Peyer's patch (tissue), 4 donors: ENCODE results near the gene AIPL1. TPM values are rescaled to one million over a fixed set of nuclear protein-coding genes. Genes with fewer than 3 reads are reported as not detected.

ENCODE experiments used
- DNase-seq, 3 donors: peaks; one replicate each; pipeline ENCODE4 v3.0.0-alpha.2; 2017 to 2019
- H3K27ac ChIP-seq, 4 donors: fragments of 200-600 bp; sonication (generic); one replicate each; pipeline ENCODE4 v1.5.1; 2016 to 2019
- H3K27me3 ChIP-seq, 2 donors: fragments of 200-600 bp; sonication (generic); one replicate each; pipeline ENCODE4 v1.5.1; 2019
- H3K36me3 ChIP-seq, 3 donors: fragments of 200-600 bp; sonication (generic); one replicate each; pipeline ENCODE4 v1.5.1; 2016 to 2019
- H3K4me1 ChIP-seq, 4 donors: fragments of 200-600 bp; sonication (generic); one replicate each; pipeline ENCODE4 v1.5.1; 2016 to 2019
- H3K4me3 ChIP-seq, 4 donors: fragments of 200-600 bp; sonication (generic); 1 replicate in 3 of 4; 2 replicates in 1 of 4; pipeline ENCODE4 v1.5.1; 2016 to 2019; ENCODE audit warnings: mild to moderate bottlenecking in 1 of 4
- H3K9me3 ChIP-seq, 4 donors: fragments of 200-600 bp; sonication (generic); one replicate each; pipeline ENCODE4 v1.5.1; 2016 to 2019; ENCODE audit warnings: mild to moderate bottlenecking in 1 of 4
- POLR2A ChIP-seq, 2 donors: fragments of 450-650 bp; IDR thresholded peaks; one replicate each; pipeline ENCODE4 v1.5.1; 2017; ENCODE audit warnings: antibody characterized with exemption in 2 of 2, mild to moderate bottlenecking in 2 of 2, moderate library complexity in 2 of 2
- total RNA-seq, 4 donors: library from RNA; depleted of rRNA; stranded (reverse); fragments of >200 nt; gene quantifications; one replicate each; pipeline ENCODE4 v1.1.0, GENCODE V29; 2016
- TF ChIP-seq, protein P1 (sequence below), 6 experiments: fragments of 450-650 bp in 4 of 6; fragments of 200-600 bp in 2 of 6; sonication (generic) in 1 of 6; IDR thresholded peaks; one replicate each; pipeline ENCODE4 v1.5.1; 2017 to 2019; ENCODE audit warnings: antibody characterized with exemption in 6 of 6, mild to moderate bottlenecking in 3 of 6, moderate library complexity in 1 of 6

Gene AIPL1
- total RNA-seq, 4 donors from 2014 or later: not detected

DNA sequence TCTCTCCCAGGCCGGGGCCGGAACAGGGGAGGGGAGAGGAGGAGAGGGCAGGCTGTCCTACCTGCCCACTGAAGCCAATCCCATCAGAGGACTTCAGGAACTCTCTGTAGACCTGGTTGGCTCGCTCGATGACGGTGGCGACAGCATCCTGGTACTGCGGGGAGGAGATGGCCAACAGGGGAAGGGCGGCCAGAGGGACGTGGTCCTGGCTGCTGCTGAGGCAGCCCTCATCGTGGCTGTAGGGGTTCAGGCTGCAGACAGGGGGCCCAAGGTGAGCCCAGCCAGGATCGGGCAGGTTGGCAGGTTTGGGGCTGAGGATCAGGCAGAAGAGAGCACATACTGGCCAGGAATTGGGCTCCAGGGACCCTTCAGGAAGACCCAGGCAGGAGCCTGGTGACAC is 43.6 kb upstream of the AIPL1 start:
- Histone ChIP-seq H3K27me3 (no peaks in the 10 kb centered on the region), H3K4me3 (no peak overlapping the region), H3K36me3 (no peaks in the 10 kb centered on the region), H3K4me1 (no peaks in the 10 kb centered on the region), H3K27ac (no peak overlapping the region), H3K9me3 (no peaks in the 10 kb centered on the region)
- no peak for TF ChIP-seq POLR2A (IDR thresholded peaks at IDR 0.05)
- TF ChIP-seq, protein P1, sequence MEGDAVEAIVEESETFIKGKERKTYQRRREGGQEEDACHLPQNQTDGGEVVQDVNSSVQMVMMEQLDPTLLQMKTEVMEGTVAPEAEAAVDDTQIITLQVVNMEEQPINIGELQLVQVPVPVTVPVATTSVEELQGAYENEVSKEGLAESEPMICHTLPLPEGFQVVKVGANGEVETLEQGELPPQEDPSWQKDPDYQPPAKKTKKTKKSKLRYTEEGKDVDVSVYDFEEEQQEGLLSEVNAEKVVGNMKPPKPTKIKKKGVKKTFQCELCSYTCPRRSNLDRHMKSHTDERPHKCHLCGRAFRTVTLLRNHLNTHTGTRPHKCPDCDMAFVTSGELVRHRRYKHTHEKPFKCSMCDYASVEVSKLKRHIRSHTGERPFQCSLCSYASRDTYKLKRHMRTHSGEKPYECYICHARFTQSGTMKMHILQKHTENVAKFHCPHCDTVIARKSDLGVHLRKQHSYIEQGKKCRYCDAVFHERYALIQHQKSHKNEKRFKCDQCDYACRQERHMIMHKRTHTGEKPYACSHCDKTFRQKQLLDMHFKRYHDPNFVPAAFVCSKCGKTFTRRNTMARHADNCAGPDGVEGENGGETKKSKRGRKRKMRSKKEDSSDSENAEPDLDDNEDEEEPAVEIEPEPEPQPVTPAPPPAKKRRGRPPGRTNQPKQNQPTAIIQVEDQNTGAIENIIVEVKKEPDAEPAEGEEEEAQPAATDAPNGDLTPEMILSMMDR (IDR thresholded peaks at IDR 0.05): no peak
- no peak for DNase-seq

DNA sequence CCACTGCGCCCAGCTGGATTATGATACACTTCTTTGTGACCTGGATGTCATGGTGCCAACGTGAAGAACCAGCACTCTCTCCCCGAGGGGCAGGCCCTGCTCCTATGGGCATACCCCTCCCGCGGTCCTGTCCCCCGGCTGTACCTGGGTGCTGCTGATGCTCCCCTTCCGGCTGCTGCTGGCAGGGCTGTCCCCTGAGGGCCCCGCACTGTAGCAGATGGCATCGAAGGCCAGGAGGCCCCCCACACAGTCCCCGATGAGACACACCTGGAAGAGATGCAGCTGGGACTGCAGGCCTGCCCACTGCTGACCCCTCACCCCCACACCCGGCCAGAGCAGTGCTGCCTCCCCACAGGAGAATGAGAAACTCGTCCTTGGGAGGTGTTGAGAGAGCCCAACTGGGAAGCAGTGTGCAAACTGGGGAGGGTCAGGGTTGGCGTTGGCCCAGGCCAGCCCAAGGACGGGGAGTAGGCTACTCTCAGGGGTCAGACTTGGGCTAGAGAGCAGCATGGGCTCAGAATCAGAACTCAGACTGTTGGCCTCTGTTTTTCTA is 43.0 kb upstream of the AIPL1 start:
- H3K27ac ChIP-seq: no peak overlapping the region
- TF ChIP-seq, protein P1 (IDR thresholded peaks at IDR 0.05): no peak
- TF ChIP-seq POLR2A (IDR thresholded peaks at IDR 0.05): no peak
- DNase-seq: no peak

GRCh38 chr17:6476810-6477179 is 41.9 kb upstream of the AIPL1 start:
- no peak overlapping the region for H3K27ac ChIP-seq
- H3K4me3 ChIP-seq: no peak overlapping the region
- H3K4me1 ChIP-seq: no peaks in the 10 kb centered on the region
- H3K36me3 ChIP-seq: no peaks in the 10 kb centered on the region
- no peak for TF ChIP-seq POLR2A (IDR thresholded peaks at IDR 0.05)
- TF ChIP-seq, protein P1 (IDR thresholded peaks at IDR 0.05): no peak
- no peaks in the 10 kb centered on the region for H3K27me3 ChIP-seq
- H3K9me3 ChIP-seq: no peaks in the 10 kb centered on the region
- DNase-seq: no peak

More for the DNA sequence above, 43.0 kb upstream of the AIPL1 start:
- Histone ChIP-seq H3K36me3 (no peaks in the 10 kb centered on the region), H3K4me3 (no peak overlapping the region), H3K9me3 (no peaks in the 10 kb centered on the region), H3K27me3 (no peaks in the 10 kb centered on the region), H3K4me1 (no peaks in the 10 kb centered on the region)

- no peak for DNase-seq
- Histone ChIP-seq H3K27me3 (no peaks in the 10 kb centered on the region), H3K27ac (no peak overlapping the region)
Observed at GRCh38 chr17:6476076-6476809, 41.3 kb upstream of the AIPL1 start.

GRCh38 chr17:6475411-6475810 is 40.5 kb upstream of the AIPL1 start:
- Histone ChIP-seq H3K4me3 (no peak overlapping the region), H3K9me3 (no peaks in the 10 kb centered on the region), H3K4me1 (no peaks in the 10 kb centered on the region), H3K27ac (no peak overlapping the region), H3K36me3 (no peaks in the 10 kb centered on the region), H3K27me3 (no peaks in the 10 kb centered on the region)
- no peak for TF ChIP-seq POLR2A (IDR thresholded peaks at IDR 0.05)
- TF ChIP-seq, protein P1 (IDR thresholded peaks at IDR 0.05): no peak
- DNase-seq: no peak

More at GRCh38 chr17:6476076-6476809, 41.3 kb upstream of the AIPL1 start:
- H3K36me3 ChIP-seq: no peaks in the 10 kb centered on the region
- no peaks in the 10 kb centered on the region for H3K9me3 ChIP-seq
- no peak overlapping the region for H3K4me3 ChIP-seq
- no peaks in the 10 kb centered on the region for H3K4me1 ChIP-seq
- TF ChIP-seq, protein P1 (IDR thresholded peaks at IDR 0.05): no peak
- no peak for TF ChIP-seq POLR2A (IDR thresholded peaks at IDR 0.05)
